Spleen (tissue), 11 donors: ENCODE results near the gene MIER3. TPM values are rescaled to one million over a fixed set of nuclear protein-coding genes. Genes with fewer than 3 reads are reported as not detected.

Experiments used
- DNase-seq: peaks from one replicate; pipeline ENCODE4 v3.0.0-alpha.2; 2020
- H3K27ac ChIP-seq, 8 donors: fragments of 200-600 bp; sonication (generic) in 7 of 8; 1 replicate in 4 of 8; 2 replicates in 4 of 8; pipeline versions ENCODE4 v1.5.0 to v1.8.0; 2016 to 2021; ENCODE audit warnings: inconsistent platforms in 4 of 8, mild to moderate bottlenecking in 4 of 8, moderate library complexity in 1 of 8
- H3K27me3 ChIP-seq, 7 donors: fragments of 200-600 bp; sonication (generic) in 6 of 7; replicated peaks in 1 of 7; 1 replicate in 4 of 7; 2 replicates in 3 of 7; pipeline versions ENCODE4 v1.5.0 to v1.8.0; 2016 to 2021; ENCODE audit warnings: inconsistent platforms in 3 of 7, mild to moderate bottlenecking in 1 of 7
- H3K36me3 ChIP-seq, 6 donors: fragments of 200-600 bp; sonication (generic) in 5 of 6; 1 replicate in 4 of 6; 2 replicates in 2 of 6; pipeline versions ENCODE4 v1.5.0 to v1.8.0; 2016 to 2021; ENCODE audit warnings: inconsistent platforms in 2 of 6
- H3K4me1 ChIP-seq, 6 donors: fragments of 200-600 bp; sonication (generic) in 5 of 6; 1 replicate in 3 of 6; 2 replicates in 3 of 6; pipeline versions ENCODE4 v1.5.0 to v1.8.0; 2016 to 2021; ENCODE audit warnings: inconsistent platforms in 3 of 6
- H3K4me3 ChIP-seq, 8 donors: fragments of 200-600 bp; sonication (generic) in 7 of 8; 1 replicate in 4 of 8; 2 replicates in 4 of 8; pipeline versions ENCODE4 v1.5.0 to v1.8.0; 2016 to 2021; ENCODE audit warnings: inconsistent platforms in 4 of 8, mild to moderate bottlenecking in 4 of 8, moderate library complexity in 2 of 8
- H3K9me3 ChIP-seq, 8 donors: fragments of 200-600 bp; sonication (generic) in 7 of 8; 1 replicate in 4 of 8; 2 replicates in 4 of 8; pipeline versions ENCODE4 v1.5.0 to v1.8.0; 2016 to 2021; ENCODE audit warnings: inconsistent platforms in 4 of 8
- CTCF ChIP-seq, 11 experiments: fragments of 200-600 bp in 7 of 11; fragments of 450-650 bp in 4 of 11; sonication (generic) in 4 of 11; IDR thresholded peaks in 8 of 11; conservative IDR thresholded peaks in 3 of 11; 1 replicate in 7 of 11; 2 replicates in 4 of 11; pipeline versions ENCODE4 v1.4.0 to v1.8.0; 2016 to 2021; ENCODE audit warnings: antibody characterized with exemption in 11 of 11, inconsistent platforms in 4 of 11, mild to moderate bottlenecking in 1 of 11
- POLR2A ChIP-seq, 3 donors: fragments of 450-650 bp; IDR thresholded peaks; one replicate each; pipeline ENCODE4 v1.5.1; 2017; ENCODE audit warnings: antibody characterized with exemption in 3 of 3, mild to moderate bottlenecking in 1 of 3
- POLR2AphosphoS5 ChIP-seq, 3 donors: sonication (generic); formaldehyde crosslinking; IDR thresholded peaks; one replicate each; pipeline ENCODE4 v1.5.1; 2017; ENCODE audit warnings: antibody characterized with exemption in 3 of 3
- WGBS, 5 donors: extraction: QIAGEN DNeasy Blood & Tissue Kit in 3 of 5; methylation state at CpG; one replicate each; pipeline versions ENCODE4 v1.1.5 to v1.1.7; 2013 to 2018; 5-methylcytosine and 5-hydroxymethylcytosine counted together
- intact Hi-C: fragments of 100-400 bp; cut with DNase I; formaldehyde crosslinking; loops from one replicate; pipeline ENCODE4 v1.15.0; 2023; ENCODE audit warnings: low total_unique reads
- polyA plus RNA-seq, 3 donors: library from polyadenylated mRNA; stranded (reverse); fragments of 200-250 nt; gene quantifications; one replicate each; pipeline ENCODE4 v1.2.1, GENCODE V29; 2013
- total RNA-seq, 7 donors: library from RNA; depleted of rRNA in 3 of 7; stranded (reverse); fragments of >200 nt in 3 of 7; fragmentation: NEBNext Ultra II Directional in 4 of 7; extraction: Animal tissue kit (Norgen Biotek cat#: 25700) in 4 of 7; gene quantifications; one replicate each; pipeline versions ENCODE4 v1.1.0 to v1.2.1, GENCODE V29; 2016 to 2021
- donor health status: healthy with polysubstance abuse.
- donor health status: DM: no; HTN: no; CAD: no; lungs with moderate emphysema.
- donor health status: DM: no; HTN: no; CAD: no.
- donor health status: Bipolar disorder and iron deficiency.
- donor health status: healthy.
- donor health status: DM: no; HTN: no; CAD: no.
- donor health status: DM: yes; HTN: yes; CAD: no.

The MIER3 gene
- total and polyA plus RNA-seq, 10 donors: 5.3 to 24.6 (median 17.9) TPM

GRCh38 chr5:56934325-56934724 lies 17.6 kb downstream of the MIER3 start:
- TF ChIP-seq CTCF (IDR thresholded peaks at IDR 0.05 in 8 of 11, conservative IDR thresholded peaks at IDR 0.05 in 3 of 11) (no peak), POLR2AphosphoS5 (IDR thresholded peaks at IDR 0.05) (no peak), POLR2A (IDR thresholded peaks at IDR 0.05) (no peak)
- no peaks in the 10 kb centered on the region for H3K27me3 ChIP-seq
- peaks cover 0 to 100% (median 85%) of the 10 kb centered on the region in 6 donors for H3K36me3 ChIP-seq
- 83 to 98% (median 92%) methylated on average over 1 of the region's 1 CpG for WGBS, 5 donors
- H3K4me1 ChIP-seq: no peaks in the 10 kb centered on the region
- no peak overlapping the region for H3K4me3 ChIP-seq
- no peak for DNase-seq
- intact Hi-C loops: no loop called here
- H3K27ac ChIP-seq: no peak overlapping the region
- H3K9me3 ChIP-seq: no peaks in the 10 kb centered on the region

GRCh38 chr5:56922922-56923321 lies 29.0 kb downstream of the MIER3 start:
- 89 to 98% (median 97%) methylated on average over 6 of the region's 6 CpGs for WGBS, 5 donors
- intact Hi-C loops: no loop called here
- H3K9me3 ChIP-seq: no peaks in the 10 kb centered on the region
- no peak for TF ChIP-seq CTCF (IDR thresholded peaks at IDR 0.05 in 8 of 11, conservative IDR thresholded peaks at IDR 0.05 in 3 of 11)
- TF ChIP-seq POLR2A (IDR thresholded peaks at IDR 0.05): no peak
- no peak for TF ChIP-seq POLR2AphosphoS5 (IDR thresholded peaks at IDR 0.05)
- DNase-seq: no peak
- no peak overlapping the region for H3K4me3 ChIP-seq
- peaks cover 2 to 88% (median 49%) of the 10 kb centered on the region in 6 donors for H3K36me3 ChIP-seq
- H3K4me1 ChIP-seq: peaks cover 0 to 6% (median 0%) of the 10 kb centered on the region in 6 donors
- no peak overlapping the region for H3K27ac ChIP-seq
- no peaks in the 10 kb centered on the region for H3K27me3 ChIP-seq

GRCh38 chr5:56919942-56920662 lies 31.8 kb downstream of the MIER3 start:
- no peak overlapping the region for H3K4me3 ChIP-seq
- no peak for DNase-seq
- no peaks in the 10 kb centered on the region for H3K9me3 ChIP-seq
- no peak for TF ChIP-seq POLR2AphosphoS5 (IDR thresholded peaks at IDR 0.05)
- TF ChIP-seq CTCF (IDR thresholded peaks at IDR 0.05 in 8 of 11, conservative IDR thresholded peaks at IDR 0.05 in 3 of 11): no peak
- no peak for TF ChIP-seq POLR2A (IDR thresholded peaks at IDR 0.05)
- no peak overlapping the region for H3K27ac ChIP-seq
- intact Hi-C loops: no loop called here
- H3K36me3 ChIP-seq: peaks cover 2 to 61% (median 31%) of the 10 kb centered on the region in 6 donors
- peaks cover 0 to 6% (median 0%) of the 10 kb centered on the region in 6 donors for H3K4me1 ChIP-seq
- WGBS, 5 donors: 91 to 98% (median 95%) methylated on average over 1 of the region's 1 CpG
- H3K27me3 ChIP-seq: no peaks in the 10 kb centered on the region

GRCh38 chr5:56918054-56918453 lies 33.9 kb downstream of the MIER3 start:
- 69 to 91% (median 80%) methylated on average over 2 of the region's 2 CpGs for WGBS, 5 donors
- no peak for DNase-seq
- Histone ChIP-seq H3K36me3 (peaks cover under 1 to 48% (median 15%) of the 10 kb centered on the region in 6 donors), H3K27ac (no peak overlapping the region), H3K9me3 (no peaks in the 10 kb centered on the region), H3K27me3 (no peaks in the 10 kb centered on the region), H3K4me3 (no peak overlapping the region), H3K4me1 (peaks cover 0 to 6% (median 0%) of the 10 kb centered on the region in 6 donors)
- no peak for TF ChIP-seq POLR2A (IDR thresholded peaks at IDR 0.05)
- no peak for TF ChIP-seq CTCF (IDR thresholded peaks at IDR 0.05 in 8 of 11, conservative IDR thresholded peaks at IDR 0.05 in 3 of 11)
- TF ChIP-seq POLR2AphosphoS5 (IDR thresholded peaks at IDR 0.05): no peak
- intact Hi-C loops: no loop called here
